Adrenal gland (tissue), 12 donors: ENCODE results near the gene MYLK4. TPM values are rescaled to one million over a fixed set of nuclear protein-coding genes. Genes with fewer than 3 reads are reported as not detected.

Experiments used
- DNase-seq, 7 donors: peaks; one replicate each; pipeline ENCODE4 v3.0.0-alpha.2; 2019 to 2020
- H3K27ac ChIP-seq, 5 donors: fragments of 200-600 bp; sonication (generic) in 4 of 5; 1 replicate in 3 of 5; 2 replicates in 2 of 5; pipeline versions ENCODE4 v1.5.1 to v1.8.0; 2016 to 2020; ENCODE audit warnings: mild to moderate bottlenecking in 1 of 5
- H3K27me3 ChIP-seq: fragments of 200-600 bp; 2 replicates; pipeline ENCODE4 v1.8.0; 2021
- H3K36me3 ChIP-seq, 2 donors: fragments of 200-600 bp; replicated peaks in 1 of 2; 1 replicate in 1 of 2; 2 replicates in 1 of 2; pipeline versions ENCODE4 v1.5.1 to v1.8.0; 2018 to 2022
- H3K4me1 ChIP-seq, 2 donors: fragments of 200-600 bp; replicated peaks in 1 of 2; 1 replicate in 1 of 2; 2 replicates in 1 of 2; pipeline versions ENCODE4 v1.5.1 to v1.8.0; 2018 to 2021
- H3K4me3 ChIP-seq, 4 donors: fragments of 200-600 bp; sonication (generic) in 3 of 4; one replicate each; pipeline ENCODE4 v1.5.1; 2016 to 2018
- H3K9me3 ChIP-seq, 3 donors: fragments of 200-600 bp; sonication (generic) in 1 of 3; replicated peaks in 1 of 3; 1 replicate in 2 of 3; 2 replicates in 1 of 3; pipeline versions ENCODE4 v1.5.1 to v1.8.0; 2016 to 2021
- CTCF ChIP-seq, 6 experiments: fragments of 450-650 bp in 4 of 6; fragments of 200-600 bp in 2 of 6; sonication (generic) in 1 of 6; IDR thresholded peaks; 1 replicate in 5 of 6; 2 replicates in 1 of 6; pipeline versions ENCODE4 v1.5.1 to v1.8.0; 2016 to 2021; ENCODE audit warnings: antibody characterized with exemption in 6 of 6, mild to moderate bottlenecking in 2 of 6, moderate library complexity in 1 of 6
- POLR2A ChIP-seq, 2 donors: fragments of 450-650 bp; IDR thresholded peaks; one replicate each; pipeline ENCODE4 v1.6.1; 2017; ENCODE audit warnings: antibody characterized with exemption in 2 of 2, mild to moderate bottlenecking in 2 of 2, moderate library complexity in 1 of 2
- WGBS, 4 donors: extraction: QIAGEN DNeasy Blood & Tissue Kit in 2 of 4; methylation state at CpG; one replicate each; pipeline versions ENCODE4 v1.1.5 to v1.1.7; 2013 to 2017; 5-methylcytosine and 5-hydroxymethylcytosine counted together
- intact Hi-C, 2 donors: fragments of 100-400 bp; cut with DNase I; formaldehyde crosslinking; loops; one replicate each; pipeline versions ENCODE4 v1.14.1 to v1.15.0; 2022 to 2023
- polyA plus RNA-seq, 3 donors: library from polyadenylated mRNA; stranded (reverse); fragments of 200-250 nt in 2 of 3; fragments of 350-450 nt in 1 of 3; fragmentation: Illumina TruSeq in 1 of 3; extraction: RNeasy Lipid Tissue Mini Kit (QIAGEN cat#74804) in 1 of 3; gene quantifications; one replicate each; pipeline ENCODE4 v1.2.3, GENCODE V29; 2013 to 2014
- total RNA-seq, 9 donors: library from RNA; depleted of rRNA in 4 of 9; stranded (reverse); fragments of >200 nt in 4 of 9; fragments of 120-200 nt in 1 of 9; fragmentation: NEBNext Ultra II Directional in 1 of 9; extraction: Animal tissue kit (Norgen Biotek cat#: 25700) in 1 of 9; gene quantifications; one replicate each; pipeline versions ENCODE4 v1.1.0 to v1.2.4, GENCODE V29; 2013 to 2023
- donor health status: healthy with polysubstance abuse.
- donor health status: Bipolar disorder and iron deficiency.
- donor health status: DM: yes; HTN: yes; CAD: no.
- donor health status: DM: no; HTN: no; CAD: no.
- donor health status: DM: no; HTN: no; CAD: no.
- donor health status: DM: yes; HTN: yes; CAD: no.

Gene MYLK4
- total and polyA plus RNA-seq, 12 donors, result 0.35 to 0.90 (median 0.68) TPM

- Histone ChIP-seq H3K36me3 (no peaks in the 10 kb centered on the region), H3K4me3 (no peak overlapping the region), H3K27ac (peak overlapping the region in 1 of 5 donors; percentile 72), H3K4me1 (peaks cover 0 to 5% of the 10 kb centered on the region in 2 donors), H3K27me3 (no peaks in the 10 kb centered on the region), H3K9me3 (no peaks in the 10 kb centered on the region)
- intact Hi-C loops, result loop anchor here in 1 of 2 donors (10.0 kb wide), 1 partner anchor 1139 kb away; no protein-coding TSS in a partner anchor
- no peak for DNase-seq
- WGBS, 4 donors, result 77 to 85% (median 81%) methylated on average over 20 to 22 of the region's 22 CpGs
- TF ChIP-seq CTCF (IDR thresholded peaks at IDR 0.05) (no peak), POLR2A (IDR thresholded peaks at IDR 0.05) (no peak)
Measured at GRCh38 chr6:2733736-2734480, 16.8 kb downstream of the MYLK4 start.

GRCh38 chr6:2733324-2733723 lies 17.4 kb downstream of the MYLK4 start:
- Histone ChIP-seq H3K27me3 (no peaks in the 10 kb centered on the region), H3K36me3 (no peaks in the 10 kb centered on the region), H3K4me1 (peaks cover 0 to 5% of the 10 kb centered on the region in 2 donors), H3K27ac (peak overlapping the region in 1 of 5 donors; percentile 72), H3K4me3 (no peak overlapping the region), H3K9me3 (no peaks in the 10 kb centered on the region)
- intact Hi-C loops, result loop anchor here in 1 of 2 donors (10.0 kb wide), 1 partner anchor 1139 kb away; no protein-coding TSS in a partner anchor
- peak; percentile 33 to 83 (median 64) for DNase-seq
- WGBS, 4 donors, result 65 to 86% (median 74%) methylated on average over 5 of the region's 5 CpGs
- no peak for TF ChIP-seq POLR2A (IDR thresholded peaks at IDR 0.05)
- no peak for TF ChIP-seq CTCF (IDR thresholded peaks at IDR 0.05)

GRCh38 chr6:2732503-2733089 lies 18.1 kb downstream of the MYLK4 start:
- H3K36me3 ChIP-seq, result no peaks in the 10 kb centered on the region
- H3K9me3 ChIP-seq, result no peaks in the 10 kb centered on the region
- peak in 3 of 7 donors; percentile 23 to 37 (median 26) for DNase-seq
- H3K27ac ChIP-seq, result peak overlapping the region in 1 of 5 donors; percentile 0
- H3K27me3 ChIP-seq, result no peaks in the 10 kb centered on the region
- intact Hi-C loops, result loop anchor here in 1 of 2 donors (10.0 kb wide), 1 partner anchor 1138 kb away; no protein-coding TSS in a partner anchor
- 15 to 45% (median 34%) methylated on average over 3 to 5 of the region's 5 CpGs for WGBS, 4 donors
- TF ChIP-seq POLR2A (IDR thresholded peaks at IDR 0.05), result no peak
- no peak for TF ChIP-seq CTCF (IDR thresholded peaks at IDR 0.05)
- H3K4me1 ChIP-seq, result peaks cover 0 to 5% of the 10 kb centered on the region in 2 donors
- H3K4me3 ChIP-seq, result no peak overlapping the region

- Histone ChIP-seq H3K4me1 (peaks cover 0 to 5% of the 10 kb centered on the region in 2 donors), H3K9me3 (no peaks in the 10 kb centered on the region), H3K27me3 (no peaks in the 10 kb centered on the region), H3K27ac (no peak overlapping the region), H3K36me3 (no peaks in the 10 kb centered on the region), H3K4me3 (no peak overlapping the region)
- WGBS, 4 donors, result 80 to 86% (median 81%) methylated on average over 4 to 5 of the region's 5 CpGs
- no peak for DNase-seq
- intact Hi-C loops, result loop anchor here in 1 of 2 donors (10.0 kb wide), 1 partner anchor 1137 kb away; no protein-coding TSS in a partner anchor
- TF ChIP-seq CTCF (IDR thresholded peaks at IDR 0.05), result no peak
Measured at GRCh38 chr6:2731281-2731909, 19.3 kb downstream of the MYLK4 start.
